ENCODE measurements around the gene MED15. TPM values are rescaled to one million over a fixed set of nuclear protein-coding genes. Genes with fewer than 3 reads are reported as not detected.

Gene MED15
- total RNA-seq, 1 donor from 2014 or later = 83.6 TPM

- TF ChIP-seq, protein P1, sequence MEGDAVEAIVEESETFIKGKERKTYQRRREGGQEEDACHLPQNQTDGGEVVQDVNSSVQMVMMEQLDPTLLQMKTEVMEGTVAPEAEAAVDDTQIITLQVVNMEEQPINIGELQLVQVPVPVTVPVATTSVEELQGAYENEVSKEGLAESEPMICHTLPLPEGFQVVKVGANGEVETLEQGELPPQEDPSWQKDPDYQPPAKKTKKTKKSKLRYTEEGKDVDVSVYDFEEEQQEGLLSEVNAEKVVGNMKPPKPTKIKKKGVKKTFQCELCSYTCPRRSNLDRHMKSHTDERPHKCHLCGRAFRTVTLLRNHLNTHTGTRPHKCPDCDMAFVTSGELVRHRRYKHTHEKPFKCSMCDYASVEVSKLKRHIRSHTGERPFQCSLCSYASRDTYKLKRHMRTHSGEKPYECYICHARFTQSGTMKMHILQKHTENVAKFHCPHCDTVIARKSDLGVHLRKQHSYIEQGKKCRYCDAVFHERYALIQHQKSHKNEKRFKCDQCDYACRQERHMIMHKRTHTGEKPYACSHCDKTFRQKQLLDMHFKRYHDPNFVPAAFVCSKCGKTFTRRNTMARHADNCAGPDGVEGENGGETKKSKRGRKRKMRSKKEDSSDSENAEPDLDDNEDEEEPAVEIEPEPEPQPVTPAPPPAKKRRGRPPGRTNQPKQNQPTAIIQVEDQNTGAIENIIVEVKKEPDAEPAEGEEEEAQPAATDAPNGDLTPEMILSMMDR (IDR thresholded peaks at IDR 0.05; ENCODE audit: partially characterized antibody, unreplicated experiment) = no peak
- Mint-ChIP-seq H3K9me3 (ENCODE audit: unreplicated experiment) (peaks cover 1% of the 10 kb centered on the region), H3K27me3 (ENCODE audit: unreplicated experiment) (peaks cover 2% of the 10 kb centered on the region), H3K27ac (ENCODE audit: unreplicated experiment) (peak overlapping the region; percentile 38), H3K4me1 (ENCODE audit: low read depth, unreplicated experiment) (no peaks in the 10 kb centered on the region), H3K4me3 (ENCODE audit: unreplicated experiment) (no peak overlapping the region), H3K36me3 (ENCODE audit: unreplicated experiment) (peaks cover 4% of the 10 kb centered on the region)
- DNase-seq = no peak
Measured at GRCh38 chr22:20567371-20567847, 60.0 kb downstream of the MED15 start.

DNA sequence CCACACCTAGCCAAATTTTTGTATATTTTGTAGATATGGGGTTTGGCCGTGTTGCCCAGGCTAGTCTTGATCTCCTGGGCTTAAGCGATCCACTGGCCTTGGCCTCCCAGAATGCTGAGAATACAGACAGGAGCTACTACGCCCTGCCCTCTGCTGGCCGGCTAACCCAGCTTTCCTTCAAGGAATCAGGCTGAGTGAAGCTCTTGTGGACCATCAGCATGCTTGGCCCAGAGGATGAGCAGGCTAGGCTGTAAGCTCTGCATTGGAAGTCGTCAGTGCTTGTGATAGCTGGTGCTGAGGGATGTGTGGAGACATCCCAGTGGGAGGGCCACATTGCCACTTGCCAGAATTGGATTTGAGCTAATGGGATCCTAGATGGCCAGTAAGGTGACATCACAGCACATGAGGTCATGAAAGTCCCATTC is 60.6 kb downstream of the MED15 start:
- Mint-ChIP-seq H3K36me3 (ENCODE audit: unreplicated experiment) (peaks cover 4% of the 10 kb centered on the region), H3K27ac (ENCODE audit: unreplicated experiment) (no peak overlapping the region), H3K27me3 (ENCODE audit: unreplicated experiment) (peaks cover 2% of the 10 kb centered on the region), H3K4me3 (ENCODE audit: unreplicated experiment) (no peak overlapping the region), H3K4me1 (ENCODE audit: low read depth, unreplicated experiment) (no peaks in the 10 kb centered on the region), H3K9me3 (ENCODE audit: unreplicated experiment) (peaks cover 1% of the 10 kb centered on the region)
- TF ChIP-seq, protein P1 (IDR thresholded peaks at IDR 0.05; ENCODE audit: partially characterized antibody, unreplicated experiment) = no peak
- DNase-seq = no peak

GRCh38 chr22:20568502-20569058 is 61.2 kb downstream of the MED15 start:
- peaks cover 4% of the 10 kb centered on the region for H3K36me3 Mint-ChIP-seq (ENCODE audit: unreplicated experiment)
- TF ChIP-seq, protein P1 (IDR thresholded peaks at IDR 0.05; ENCODE audit: partially characterized antibody, unreplicated experiment) = no peak
- H3K27me3 Mint-ChIP-seq (ENCODE audit: unreplicated experiment) = peaks cover 2% of the 10 kb centered on the region
- no peak overlapping the region for H3K27ac Mint-ChIP-seq (ENCODE audit: unreplicated experiment)
- no peak for DNase-seq
- H3K4me1 Mint-ChIP-seq (ENCODE audit: low read depth, unreplicated experiment) = no peaks in the 10 kb centered on the region
- H3K9me3 Mint-ChIP-seq (ENCODE audit: unreplicated experiment) = peaks cover 1% of the 10 kb centered on the region
- no peak overlapping the region for H3K4me3 Mint-ChIP-seq (ENCODE audit: unreplicated experiment)

DNA sequence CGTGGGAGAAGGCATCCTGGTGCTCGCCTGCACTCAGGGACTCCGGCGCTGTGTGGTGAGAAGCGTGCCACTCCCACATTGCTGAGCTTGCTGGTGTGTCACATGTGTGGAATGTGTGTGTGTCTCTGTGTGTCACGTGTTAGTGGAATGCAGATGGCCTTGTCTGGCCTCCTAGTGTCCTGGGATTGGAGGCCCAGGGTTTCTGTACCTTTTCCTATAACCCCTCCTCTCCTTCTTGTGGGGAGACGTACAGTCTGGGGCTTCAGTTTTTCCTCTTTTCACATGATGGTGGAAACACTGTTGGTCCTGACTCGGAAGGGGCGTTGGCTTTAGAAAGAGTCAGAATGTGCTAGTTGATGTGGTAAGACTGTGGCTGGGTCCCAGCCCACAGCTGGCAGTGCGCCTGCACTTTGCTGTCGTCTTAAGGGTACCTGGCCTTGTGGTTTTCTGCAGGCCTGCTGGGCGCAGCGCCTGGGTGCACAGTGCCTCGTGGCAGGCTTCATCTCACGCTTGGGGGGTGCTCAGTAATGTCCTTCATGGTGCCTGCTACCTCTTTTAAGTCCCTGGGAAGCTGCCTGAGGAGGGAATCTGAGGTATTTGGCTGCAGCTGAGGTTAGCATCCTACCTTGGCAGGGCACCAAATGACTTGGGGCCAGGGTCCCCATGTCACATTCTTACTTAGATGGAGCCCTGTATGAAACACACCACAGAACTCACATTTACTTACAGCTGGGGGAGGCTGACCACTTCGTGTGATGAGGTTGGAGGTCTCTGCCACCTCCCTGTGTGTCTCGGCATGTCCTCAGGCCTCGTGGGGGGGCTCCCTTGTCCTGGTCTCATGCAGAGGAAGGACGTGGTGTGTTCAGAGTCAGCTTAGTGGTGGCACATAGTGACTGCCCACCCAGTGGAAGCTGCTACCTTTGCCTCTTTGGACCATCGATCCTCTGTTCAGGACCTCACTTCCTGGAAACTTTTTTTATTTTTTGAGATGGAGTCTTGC is 61.9 kb downstream of the MED15 start:
- peaks cover 2% of the 10 kb centered on the region for H3K27me3 Mint-ChIP-seq (ENCODE audit: unreplicated experiment)
- no peak for DNase-seq
- H3K4me1 Mint-ChIP-seq (ENCODE audit: low read depth, unreplicated experiment) = no peaks in the 10 kb centered on the region
- H3K27ac Mint-ChIP-seq (ENCODE audit: unreplicated experiment) = no peak overlapping the region
- H3K4me3 Mint-ChIP-seq (ENCODE audit: unreplicated experiment) = no peak overlapping the region
- H3K36me3 Mint-ChIP-seq (ENCODE audit: unreplicated experiment) = peaks cover 5% of the 10 kb centered on the region
- TF ChIP-seq, protein P1 (IDR thresholded peaks at IDR 0.05; ENCODE audit: partially characterized antibody, unreplicated experiment) = no peak
- H3K9me3 Mint-ChIP-seq (ENCODE audit: unreplicated experiment) = peaks cover 3% of the 10 kb centered on the region
